Astrocyte of the spinal cord (primary cell): ENCODE data around the gene RAB31.
A peak's percentile ranks its signal among the peaks of the same experiment; 100 is the strongest.
"Not testable (repeated sequence)": the region's sequence is repeated elsewhere in the genome, so short reads cannot be mapped to it uniquely, and the experiment has no call there.

Experiments used
- DNase-seq: peaks from one replicate; pipeline ENCODE4 v3.0.0; 2011; ENCODE audit warnings: low read depth, low spot score
- H3K4me3 ChIP-seq: 2 replicates; pipeline ENCODE4 v1.5.1; 2011; ENCODE audit warnings: low read depth, mild to moderate bottlenecking, low read length, moderate library complexity
- CTCF ChIP-seq: IDR thresholded peaks from 2 replicates; pipeline ENCODE4 v1.5.1; 2012; ENCODE audit warnings: low read depth, mild to moderate bottlenecking, low read length, inconsistent platforms
- in situ Hi-C: cut with HindIII; loops from 2 replicates; pipeline ENCODE4 v1.10.0; 2017; ENCODE audit warnings: low sequenced_read_pairs

The RAB31 gene

GRCh38 chr18:9669016-9669415, 39.1 kb upstream of the RAB31 start:
- DNase-seq, result no peak
- no peak overlapping the region for H3K4me3 ChIP-seq
- TF ChIP-seq CTCF, result no peak
- in situ Hi-C loops, result no loop called here

GRCh38 chr18:9671214-9671613, 36.9 kb upstream of the RAB31 start:
- no peak for TF ChIP-seq CTCF
- in situ Hi-C loops, result no loop called here
- H3K4me3 ChIP-seq, result no peak overlapping the region
- no peak for DNase-seq

GRCh38 chr18:9673296-9674251, 34.5 kb upstream of the RAB31 start:
- H3K4me3 ChIP-seq, result no peak overlapping the region
- peak; percentile 34 for TF ChIP-seq CTCF
- in situ Hi-C loops, result no loop called here
- DNase-seq, result peak; percentile 61

GRCh38 chr18:9678216-9678615, 29.9 kb upstream of the RAB31 start:
- in situ Hi-C loops, H3K4me3 ChIP-seq, DNase-seq: not testable (repeated sequence)

- in situ Hi-C loops, result no loop called here
- DNase-seq, result no peak
- no peak overlapping the region for H3K4me3 ChIP-seq
- no peak for TF ChIP-seq CTCF
Observed at GRCh38 chr18:9679125-9679524, 29.0 kb upstream of the RAB31 start.

- no peak for DNase-seq
- in situ Hi-C loops, result no loop called here
- no peak overlapping the region for H3K4me3 ChIP-seq
- no peak for TF ChIP-seq CTCF
Observed at GRCh38 chr18:9681217-9681616, 26.9 kb upstream of the RAB31 start.

GRCh38 chr18:9682572-9682971, 25.5 kb upstream of the RAB31 start:
- no peak for DNase-seq
- no peak for TF ChIP-seq CTCF
- in situ Hi-C loops, result no loop called here

More at GRCh38 chr18:9682572-9682971, 25.5 kb upstream of the RAB31 start:
- H3K4me3 ChIP-seq, result no peak overlapping the region
